SK-N-MC (cell line): ENCODE data around the gene MZB1.
"Not testable (repeated sequence)": the region's sequence is repeated elsewhere in the genome, so short reads cannot be mapped to it uniquely, and the experiment has no call there.

Source experiments
- DNase-seq: peaks from one replicate; pipeline ENCODE4 v3.0.0-alpha.2; 2011; ENCODE audit warnings: low read depth, low spot score
- H3K27ac ChIP-seq: fragments of 200-600 bp; sonication (generic); 2 replicates; pipeline ENCODE4 v1.5.1; 2016; ENCODE audit warnings: mixed run types
- H3K36me3 ChIP-seq: fragments of 200-600 bp; sonication (generic); 2 replicates; pipeline ENCODE4 v1.6.1; 2017; ENCODE audit warnings: antibody characterized with exemption, low read length, mixed read lengths; ENCODE audit not compliant: insufficient read depth
- H3K4me3 ChIP-seq: fragments of 200-600 bp; sonication (generic); 2 replicates; pipeline ENCODE4 v1.5.1; 2016
- H3K9ac ChIP-seq: fragments of 200-600 bp; sonication (generic); 2 replicates; pipeline ENCODE4 v1.8.0; 2017; ENCODE audit warnings: mixed run types, mixed read lengths; ENCODE audit not compliant: insufficient read length
- H3K9me3 ChIP-seq: fragments of 200-600 bp; sonication (generic); 2 replicates; pipeline ENCODE4 v1.6.1; 2017; ENCODE audit warnings: low read depth, mild to moderate bottlenecking, antibody characterized with exemption, low read length, moderate library complexity, mixed read lengths
- EZH2 ChIP-seq: fragments of 200-600 bp; sonication (generic); IDR thresholded peaks from one replicate; pipeline ENCODE4 v1.6.1; 2017; ENCODE audit warnings: antibody characterized with exemption
- FOXP2 ChIP-seq: optimal IDR thresholded peaks from 2 replicates; pipeline ENCODE3; 2011; ENCODE audit warnings: mild to moderate bottlenecking, moderate library complexity; ENCODE audit not compliant: insufficient read depth; ENCODE audit errors: extremely low read length, control extremely low read depth
- POLR2AphosphoS5 ChIP-seq: IDR thresholded peaks from 2 replicates; pipeline ENCODE4 v1.6.1; 2012; ENCODE audit warnings: mild to moderate bottlenecking, low read depth, low read length, borderline replicate concordance

MZB1 gene

GRCh38 chr5:139354186-139354585 lies 35.5 kb downstream of the MZB1 start:
- no peaks in the 10 kb centered on the region for H3K9me3 ChIP-seq
- H3K9ac ChIP-seq: no peak overlapping the region
- no peak for DNase-seq
- H3K27ac ChIP-seq: no peak overlapping the region
- H3K36me3 ChIP-seq: peaks cover 62% of the 10 kb centered on the region
- TF ChIP-seq EZH2 (no peak), FOXP2 (no peak)
- no peak overlapping the region for H3K4me3 ChIP-seq

- H3K36me3 ChIP-seq: peaks cover 72% of the 10 kb centered on the region
- DNase-seq, H3K9ac ChIP-seq: not testable (repeated sequence)
Measured at GRCh38 chr5:139347863-139348262, 41.9 kb downstream of the MZB1 start.

GRCh38 chr5:139345442-139345841 lies 44.3 kb downstream of the MZB1 start:
- H3K27ac ChIP-seq, H3K4me3 ChIP-seq: not testable (repeated sequence)
- H3K36me3 ChIP-seq: peaks cover 53% of the 10 kb centered on the region

More at GRCh38 chr5:139347863-139348262, 41.9 kb downstream of the MZB1 start:
- H3K27ac ChIP-seq, H3K4me3 ChIP-seq, H3K9me3 ChIP-seq: not testable (repeated sequence)

GRCh38 chr5:139344177-139344576 lies 45.5 kb downstream of the MZB1 start:
- no peak for TF ChIP-seq EZH2
- Histone ChIP-seq H3K9ac (no peak overlapping the region), H3K27ac (no peak overlapping the region), H3K36me3 (peaks cover 48% of the 10 kb centered on the region), H3K9me3 (no peaks in the 10 kb centered on the region), H3K4me3 (no peak overlapping the region; the same call in 1 of the 2 replicates)
- DNase-seq: no peak

More at GRCh38 chr5:139345442-139345841, 44.3 kb downstream of the MZB1 start:
- not testable (repeated sequence) for H3K9ac ChIP-seq, H3K9me3 ChIP-seq, DNase-seq

GRCh38 chr5:139343476-139343875 lies 46.2 kb downstream of the MZB1 start:
- Histone ChIP-seq H3K9ac (peak overlapping the region; percentile 97), H3K4me3 (peak overlapping the region; percentile 79), H3K27ac (no peak overlapping the region), H3K36me3 (peaks cover 42% of the 10 kb centered on the region), H3K9me3 (no peaks in the 10 kb centered on the region)
- no peak for DNase-seq
- no peak for TF ChIP-seq FOXP2
- TF ChIP-seq EZH2: no peak
- no peak for TF ChIP-seq POLR2AphosphoS5

GRCh38 chr5:139342423-139342723 lies 47.3 kb downstream of the MZB1 start:
- peak overlapping the region; percentile 95 for H3K27ac ChIP-seq

GRCh38 chr5:139341689-139342422 lies 47.9 kb downstream of the MZB1 start, which contains the start of gene PAIP2:
PAIP2 (plus strand) TSS chr5:139341854; CDS start chr5:139363785, 21,931 bp downstream.
- peaks cover 33% of the 10 kb centered on the region for H3K36me3 ChIP-seq
- peak within 1 kb of the TSS; percentile 95 for H3K27ac ChIP-seq
- H3K9ac ChIP-seq: peak within 1 kb of the TSS; percentile 97
- peak within 1 kb of the TSS; percentile 79 for H3K4me3 ChIP-seq
- no peaks in the 10 kb centered on the region for H3K9me3 ChIP-seq
- TF ChIP-seq POLR2AphosphoS5 (peak; percentile 96), FOXP2 (peak; percentile 19), EZH2 (no peak)
- peak; percentile 92 for DNase-seq

More at GRCh38 chr5:139342423-139342723, 47.3 kb downstream of the MZB1 start:
- H3K9ac ChIP-seq: peak overlapping the region; percentile 97
- H3K36me3 ChIP-seq: peaks cover 38% of the 10 kb centered on the region
- DNase-seq: no peak
- H3K4me3 ChIP-seq: peak overlapping the region; percentile 79
- H3K9me3 ChIP-seq: no peaks in the 10 kb centered on the region
- TF ChIP-seq EZH2 (no peak), POLR2AphosphoS5 (no peak), FOXP2 (no peak)

GRCh38 chr5:139341187-139341688 lies 48.5 kb downstream of the MZB1 start:
- no peaks in the 10 kb centered on the region for H3K9me3 ChIP-seq
- peak overlapping the region; percentile 79 for H3K4me3 ChIP-seq
- peak overlapping the region; percentile 63 for H3K9ac ChIP-seq
- no peak for DNase-seq
- TF ChIP-seq POLR2AphosphoS5 (no peak), EZH2 (no peak), FOXP2 (no peak)
- peaks cover 29% of the 10 kb centered on the region for H3K36me3 ChIP-seq
- no peak overlapping the region for H3K27ac ChIP-seq

GRCh38 chr5:139340051-139340450 lies 49.7 kb downstream of the MZB1 start:
- H3K9me3 ChIP-seq: no peaks in the 10 kb centered on the region
- H3K36me3 ChIP-seq: peaks cover 20% of the 10 kb centered on the region
- H3K27ac ChIP-seq: no peak overlapping the region
- no peak overlapping the region for H3K9ac ChIP-seq
- no peak overlapping the region for H3K4me3 ChIP-seq
- no peak for DNase-seq
- TF ChIP-seq POLR2AphosphoS5: no peak
- TF ChIP-seq EZH2: no peak
- TF ChIP-seq FOXP2: no peak
